Activated CD8-positive, alpha-beta memory T cell treated with anti-CD3 and anti-CD28 coated beads for 36 hours (primary cell): Measurements from ENCODE around the gene RTN4R. TPM values are rescaled to one million over a fixed set of nuclear protein-coding genes. Genes with fewer than 3 reads are reported as not detected.

Source experiments
- CTCF ChIA-PET: fragments of 350-600 bp; sonication (Branson Sonifier 250); formaldehyde crosslinking; loops from one replicate; lab custom pipeline; 2021; ENCODE audit warnings: antibody characterized with exemption; lab: Charles Lee
- POLR2A ChIA-PET: fragments of 350-600 bp; sonication (Branson Sonifier 250); formaldehyde crosslinking; loops from one replicate; lab custom pipeline; 2021; ENCODE audit warnings: antibody characterized with exemption; lab: Charles Lee
- total RNA-seq, 2 experiments: library from RNA; stranded (reverse); gene quantifications; one replicate each; pipeline ENCODE4 v1.2.3, GENCODE V29; 2021

The RTN4R gene
- total RNA-seq, 2 experiments from 2014 or later, result 2.3 to 2.4 TPM

- ChIA-PET POLR2A (no interaction called here), CTCF (no interaction called here)
Measured at GRCh38 chr22:20227363-20227762, 40.8 kb downstream of the RTN4R start.

GRCh38 chr22:20226760-20227350 lies 41.3 kb downstream of the RTN4R start:
- ChIA-PET CTCF (no interaction called here), POLR2A (no interaction called here)

GRCh38 chr22:20226077-20226716 lies 41.9 kb downstream of the RTN4R start:
- POLR2A ChIA-PET, result no interaction called here
- CTCF ChIA-PET, result no interaction called here

- ChIA-PET POLR2A (no interaction called here), CTCF (no interaction called here)
Measured at GRCh38 chr22:20225693-20225966, 42.5 kb downstream of the RTN4R start.

GRCh38 chr22:20224917-20225692 lies 43.0 kb downstream of the RTN4R start:
- ChIA-PET POLR2A (no interaction called here), CTCF (no interaction called here)

- POLR2A ChIA-PET, result no interaction called here
- CTCF ChIA-PET, result no interaction called here
Measured at GRCh38 chr22:20224256-20224626, 43.9 kb downstream of the RTN4R start.

GRCh38 chr22:20223421-20224255 lies 44.5 kb downstream of the RTN4R start:
- POLR2A ChIA-PET, result no interaction called here
- CTCF ChIA-PET, result no interaction called here

- CTCF ChIA-PET, result no interaction called here
- POLR2A ChIA-PET, result no interaction called here
Measured at GRCh38 chr22:20222764-20223420, 45.2 kb downstream of the RTN4R start.

GRCh38 chr22:20221421-20222340 lies 46.4 kb downstream of the RTN4R start:
- POLR2A ChIA-PET, result no interaction called here
- CTCF ChIA-PET, result no interaction called here

GRCh38 chr22:20220629-20221026 lies 47.5 kb downstream of the RTN4R start:
- ChIA-PET POLR2A (no interaction called here), CTCF (interaction anchor here (0.6 kb wide), 1 partner anchor 181 kb away, joined by 3 read pairs; no protein-coding TSS in a partner anchor)

GRCh38 chr22:20219667-20220628 lies 48.2 kb downstream of the RTN4R start:
- ChIA-PET CTCF (interaction anchor here (0.6 kb wide), 1 partner anchor 180 kb away, joined by 3 read pairs; no protein-coding TSS in a partner anchor), POLR2A (no interaction called here)

- POLR2A ChIA-PET, result no interaction called here
- CTCF ChIA-PET, result no interaction called here
Measured at GRCh38 chr22:20218987-20219386, 49.1 kb downstream of the RTN4R start.

- CTCF ChIA-PET, result no interaction called here
Measured at GRCh38 chr22:20218326-20218872, 49.7 kb downstream of the RTN4R start.

GRCh38 chr22:20217563-20217962 lies 50.6 kb downstream of the RTN4R start:
- POLR2A ChIA-PET, result no interaction called here
- CTCF ChIA-PET, result no interaction called here

More at GRCh38 chr22:20218326-20218872, 49.7 kb downstream of the RTN4R start:
- POLR2A ChIA-PET, result no interaction called here

- POLR2A ChIA-PET, result no interaction called here
- CTCF ChIA-PET, result no interaction called here
Measured at GRCh38 chr22:20216863-20217499, 51.1 kb downstream of the RTN4R start.

GRCh38 chr22:20215742-20216141 lies 52.4 kb downstream of the RTN4R start:
- ChIA-PET POLR2A (no interaction called here), CTCF (no interaction called here)

- CTCF ChIA-PET, result no interaction called here
- POLR2A ChIA-PET, result no interaction called here
Measured at GRCh38 chr22:20214853-20215252, 53.3 kb downstream of the RTN4R start.
